ENCODE data around the gene GRAMD4. TPM values are rescaled to one million over a fixed set of nuclear protein-coding genes. Genes with fewer than 3 reads are reported as not detected.

The GRAMD4 gene
- total RNA-seq, 4 donors from 2014 or later: 19.1 to 25.4 (median 19.5) TPM

DNA sequence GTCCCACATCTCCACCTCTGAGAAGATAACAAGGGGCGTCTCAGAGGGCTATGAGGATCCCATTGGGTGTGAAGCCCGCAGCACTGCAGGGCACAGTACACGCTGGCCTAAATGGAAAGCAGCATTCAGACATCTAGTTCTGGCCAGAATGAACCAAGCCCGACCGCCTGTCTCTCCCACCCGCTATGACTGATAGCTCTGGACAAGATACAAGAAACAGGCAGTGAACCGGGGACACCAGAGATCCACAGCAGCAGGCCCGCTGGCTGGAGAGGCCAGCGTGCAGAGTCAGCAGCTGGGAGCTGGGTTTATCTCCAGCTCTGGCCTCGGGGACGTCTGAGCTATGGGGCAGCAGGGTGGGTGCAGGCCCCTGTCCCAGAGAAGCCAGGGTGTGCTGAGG is 108.3 kb downstream of the GRAMD4 start:
- ATAC-seq (ENCODE audit: low FRiP score) (no peak), DNase-seq (ENCODE audit: low spot score) (no peak)
- no peak for TF ChIP-seq CTCF (IDR thresholded peaks at IDR 0.05)

Other genes starting within 250 kb of the GRAMD4 start
- gene CELSR1, start 82.8 kb upstream of the GRAMD4 start, total RNA-seq: 1 to 10 TPM; 1.3 to 5.9 (median 2.7) TPM
- 10 to 100 TPM; 32.7 to 47.8 (median 39.7) TPM for gene CERK, start 117.9 kb downstream of the GRAMD4 start, total RNA-seq
- gene TBC1D22A, start 142.3 kb downstream of the GRAMD4 start, total RNA-seq: 10 to 100 TPM; 21.3 to 31.2 (median 24.5) TPM